GM11168 (cell line): Measurements from ENCODE around the gene OTUB2.

Source experiments
- in situ Hi-C: fragments of 300-500 bp; cut with MboI; formaldehyde crosslinking; loops from one replicate; pipeline ENCODE4 v1.12.0; 2022; ENCODE audit warnings: low sequenced_read_pairs; ENCODE audit not compliant: unreplicated experiment

OTUB2 gene

DNA sequence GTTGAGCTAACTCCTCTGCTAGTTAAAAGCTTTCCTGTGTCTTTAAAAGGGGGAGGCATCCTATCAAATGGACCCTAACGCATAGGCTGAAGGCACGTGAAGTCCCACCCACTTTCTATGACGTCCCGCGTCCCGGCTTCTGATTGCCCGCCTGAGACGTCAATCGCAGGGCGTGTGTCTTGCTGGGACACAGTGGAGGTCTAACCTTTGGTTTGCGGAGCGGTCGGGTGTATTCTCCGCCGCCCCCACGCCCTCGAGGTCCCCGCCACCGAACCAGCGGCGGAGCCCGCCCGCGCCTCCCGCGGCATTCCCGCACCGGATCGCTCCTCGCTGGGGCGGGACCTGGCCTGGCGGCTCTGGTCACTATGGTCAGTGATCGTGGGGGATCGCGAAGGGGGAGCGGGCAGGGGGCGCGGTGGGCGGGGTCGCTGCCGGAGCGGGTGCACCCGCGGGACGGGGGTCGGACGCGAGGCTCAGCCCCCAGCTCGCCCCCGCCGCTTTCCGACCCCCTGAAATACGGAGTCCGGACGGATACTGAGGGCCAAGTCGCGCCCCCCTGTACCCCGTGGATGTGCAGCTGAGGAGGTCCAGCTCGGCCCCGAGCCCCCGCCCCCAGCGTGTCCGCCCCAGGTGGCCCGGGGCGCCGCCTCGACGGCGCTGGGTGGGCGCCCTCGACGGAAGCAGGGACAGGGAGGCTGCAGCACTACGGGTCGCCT, at the start of gene OTUB2:
Gene OTUB2, plus strand, starts transcription at position 168 of the 716 bp plus-strand sequence. Its CDS starts 198 bp downstream, at position 366.
- in situ Hi-C loops, result no loop called here

DNA sequence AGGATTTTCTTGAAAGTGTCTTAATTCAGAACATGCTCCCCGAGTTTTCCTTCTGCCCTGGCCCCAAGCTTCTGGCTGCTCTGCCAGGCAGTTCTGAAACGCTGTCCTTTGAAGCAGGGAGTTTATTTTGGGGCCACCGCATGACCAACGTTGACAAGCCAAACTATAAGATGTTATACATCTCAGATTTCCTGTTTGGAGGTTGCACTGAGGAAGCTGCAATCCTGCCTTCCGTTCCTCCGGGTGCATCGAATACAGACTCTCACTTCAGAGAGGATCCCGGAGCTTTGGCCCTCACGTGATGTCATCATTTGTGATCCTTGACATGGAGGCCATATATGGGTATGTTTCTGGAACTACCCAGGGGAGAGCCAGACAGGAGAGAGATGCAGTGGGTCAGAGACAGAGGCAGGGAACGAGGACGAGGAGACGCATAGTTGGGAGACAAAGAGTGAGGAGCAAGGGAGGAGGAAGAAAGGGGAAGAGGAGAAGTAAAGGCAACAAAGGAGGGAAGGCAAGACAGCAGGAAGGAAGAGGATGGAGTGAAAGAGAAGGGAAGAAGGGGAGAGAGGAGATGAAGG, 49.6 kb upstream of the OTUB2 start, which contains the start of gene ASB2:
Gene ASB2, minus strand, starts transcription at position 94 of the 581 bp plus-strand sequence. CDS start 12,031 bp downstream, outside the sequence.
- in situ Hi-C loops, result no loop called here

DNA sequence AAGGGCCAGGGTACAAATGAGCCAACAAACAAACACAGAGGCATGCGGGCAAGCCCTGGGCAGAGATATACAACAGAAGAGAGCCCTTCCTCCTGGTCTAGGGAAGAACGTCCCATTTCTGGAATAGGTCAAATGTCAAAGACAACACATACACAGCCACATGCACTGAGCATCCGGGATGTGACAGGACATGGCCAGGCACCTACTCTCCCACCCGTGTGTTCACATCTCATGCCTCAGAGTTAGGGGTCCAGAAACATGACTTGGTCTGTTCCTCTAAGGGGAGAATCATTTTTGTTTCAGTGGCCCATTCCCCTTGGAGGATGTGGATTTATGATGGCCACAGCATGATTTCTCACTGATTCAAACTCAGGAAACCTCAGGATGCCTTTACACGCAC, 49.0 kb upstream of the OTUB2 start:
- in situ Hi-C loops, result no loop called here

DNA sequence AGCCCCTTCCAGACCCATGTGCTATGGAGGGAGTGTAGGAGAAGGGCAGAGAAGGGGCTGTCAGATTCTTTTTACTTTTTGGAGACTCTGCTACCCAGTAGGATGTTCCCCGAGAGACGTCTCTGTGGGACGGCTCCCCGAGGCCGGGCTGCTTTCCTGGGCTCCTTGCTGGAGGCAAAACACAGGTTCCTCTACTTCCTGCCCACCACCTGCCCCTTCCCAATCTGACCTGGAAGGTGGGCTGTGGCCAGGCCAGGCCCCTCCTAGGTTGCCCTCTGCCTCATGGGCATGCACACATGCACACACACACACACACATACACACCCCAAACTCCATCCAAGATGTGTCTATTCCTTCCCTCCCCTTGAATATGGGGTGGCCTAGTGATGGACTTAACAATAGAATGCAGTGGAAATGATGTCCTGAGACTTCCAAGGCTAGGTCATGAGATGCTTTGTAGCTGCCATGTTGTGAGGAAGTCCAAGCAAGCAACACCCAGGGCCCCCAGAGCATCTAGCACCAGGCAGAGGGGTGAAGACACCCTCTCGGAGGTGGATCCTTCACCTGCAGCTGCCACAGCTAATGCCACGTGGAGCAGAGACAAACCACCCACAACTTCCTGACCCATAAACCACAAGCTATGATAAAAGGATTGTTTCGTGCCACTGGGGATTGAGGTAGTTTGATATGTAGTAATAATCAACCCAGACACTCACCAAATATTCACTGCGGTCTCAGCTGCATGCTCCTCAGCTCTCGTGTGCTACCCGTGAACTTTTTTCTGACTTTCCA, 48.2 kb upstream of the OTUB2 start:
- in situ Hi-C loops, result no loop called here

DNA sequence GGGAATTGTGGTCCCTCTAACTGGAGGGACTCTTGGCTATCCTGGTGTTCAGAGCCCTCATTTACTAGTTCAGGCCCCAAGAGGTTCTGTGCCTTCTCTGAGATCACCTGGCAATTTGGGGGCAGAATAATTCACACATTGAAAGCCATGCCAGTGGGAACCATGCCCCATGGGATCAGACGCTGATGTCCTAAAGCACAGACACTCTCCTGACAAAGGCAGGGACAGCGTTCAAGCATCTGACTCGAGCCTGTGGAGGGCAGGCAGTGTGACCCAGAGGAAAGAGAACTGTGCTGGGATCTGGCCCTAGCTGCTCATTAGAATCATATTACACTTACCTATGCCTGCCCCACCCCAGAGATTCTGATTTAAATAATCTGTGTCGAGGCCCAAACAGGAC, 47.4 kb upstream of the OTUB2 start:
- in situ Hi-C loops, result no loop called here

DNA sequence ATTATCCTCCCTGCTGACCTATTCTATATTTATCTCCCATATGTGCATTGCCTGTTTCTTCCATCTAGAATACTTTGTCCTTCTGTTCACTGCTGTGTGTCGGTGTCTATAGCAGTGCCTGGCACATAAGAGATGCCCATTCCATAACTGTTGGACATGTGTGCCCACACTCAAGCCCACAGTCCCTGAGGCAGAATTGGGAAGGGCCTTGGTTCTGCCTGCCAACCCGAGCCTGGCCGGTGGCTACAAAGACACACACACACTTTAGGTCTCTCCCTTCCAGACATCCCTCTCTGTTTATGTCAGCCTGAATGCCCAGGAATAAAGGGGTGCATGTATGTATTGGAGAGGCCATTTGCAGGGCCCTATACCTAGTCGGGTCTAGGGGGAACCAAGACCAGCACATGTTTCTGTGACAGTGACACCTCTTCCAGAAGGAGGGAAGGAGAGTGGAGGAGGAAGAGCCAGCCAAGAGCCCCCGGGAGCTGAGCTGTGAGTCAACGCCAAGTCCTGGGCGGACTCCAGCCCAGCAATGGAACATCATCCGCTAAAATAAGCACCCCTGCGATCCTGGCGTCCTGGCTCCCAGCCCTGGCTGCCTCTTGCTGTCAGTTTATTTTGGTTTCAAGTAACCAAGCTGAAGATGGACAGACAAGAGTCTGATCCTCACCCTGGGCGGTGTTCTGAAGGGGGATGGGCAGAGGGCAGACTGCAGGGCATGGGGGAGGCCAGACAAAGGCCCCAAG, 45.5 kb upstream of the OTUB2 start:
- in situ Hi-C loops, result no loop called here

DNA sequence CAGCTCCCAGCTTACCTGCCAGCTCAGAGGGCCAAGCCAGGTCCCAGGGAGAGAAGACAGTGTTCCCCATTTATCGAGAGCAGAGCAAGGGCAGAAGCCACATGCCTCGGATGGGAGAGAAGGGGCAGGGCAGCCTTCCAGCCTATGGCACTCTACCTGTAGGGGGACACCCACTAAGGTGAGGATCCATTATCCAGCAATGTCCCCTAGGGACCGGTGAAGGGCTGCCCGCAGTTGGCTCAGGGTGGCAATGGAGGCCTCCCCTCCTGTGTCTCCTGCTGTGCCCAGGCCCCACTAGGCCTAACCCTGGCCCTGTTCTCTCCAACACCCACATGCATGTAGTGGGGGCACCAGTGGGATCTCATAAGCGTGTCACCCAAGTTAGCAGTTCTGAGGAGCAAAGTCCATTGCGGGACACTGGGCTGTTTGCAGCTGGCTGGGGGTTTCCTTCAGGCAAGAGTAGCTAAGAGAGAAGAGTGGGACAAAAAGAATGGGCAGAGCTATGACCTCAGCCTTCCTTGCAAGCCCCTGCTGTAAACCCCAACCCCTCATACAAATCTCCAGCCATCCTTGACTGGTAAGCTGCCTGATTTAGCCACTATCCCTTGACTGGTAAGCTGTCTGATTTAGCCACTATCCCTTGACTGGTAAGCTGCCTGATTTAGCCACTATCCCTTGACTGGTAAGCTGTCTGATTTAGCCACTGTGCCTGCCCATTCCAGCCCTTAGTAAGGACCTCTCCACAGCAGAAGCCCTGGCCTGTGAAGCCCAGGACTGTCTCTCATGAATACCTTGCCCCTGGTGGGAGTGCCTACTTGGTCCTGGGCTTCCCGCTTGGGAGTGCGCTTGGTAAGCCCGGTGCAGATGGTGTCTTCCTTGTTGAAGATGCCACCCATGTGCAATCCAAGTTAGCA, 44.6 kb upstream of the OTUB2 start:
- in situ Hi-C loops, result no loop called here

DNA sequence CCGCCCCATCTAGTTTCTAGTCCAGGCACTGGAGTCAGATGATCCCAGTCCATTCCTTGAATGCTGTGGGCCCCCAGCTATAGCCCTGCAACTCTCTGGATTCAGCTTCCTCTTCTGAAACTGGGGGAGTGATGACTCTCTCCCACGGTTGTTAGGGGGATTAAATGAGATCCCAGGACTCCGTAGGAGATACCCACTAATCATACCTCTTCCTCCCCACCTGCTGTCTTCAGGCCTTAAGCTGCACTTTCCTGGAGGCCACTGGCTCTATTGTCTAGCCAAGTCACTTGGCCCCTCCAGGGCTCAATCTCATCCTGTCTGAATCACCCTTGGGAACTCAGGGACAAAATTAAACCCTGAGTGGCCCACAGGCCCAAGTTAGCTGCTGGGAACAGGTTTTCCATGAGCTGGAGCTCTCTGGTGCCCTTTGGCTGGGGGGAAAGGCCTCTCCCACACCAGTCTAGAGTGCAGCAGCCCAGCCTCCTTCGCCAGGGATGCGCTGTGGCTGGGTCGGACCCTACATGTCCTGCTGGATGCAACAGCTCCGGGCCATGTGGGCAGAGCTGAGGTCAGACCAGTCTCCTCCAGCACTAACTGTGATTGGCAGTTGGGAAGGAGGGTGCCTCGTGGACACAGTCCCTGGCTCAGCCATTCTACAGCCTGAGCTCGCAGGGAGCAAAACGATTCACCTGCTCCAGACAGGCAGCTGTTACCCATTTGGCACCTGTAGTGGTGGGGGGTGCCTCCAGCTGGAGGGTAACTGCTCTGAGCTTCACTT, 43.7 kb upstream of the OTUB2 start:
- in situ Hi-C loops, result no loop called here

DNA sequence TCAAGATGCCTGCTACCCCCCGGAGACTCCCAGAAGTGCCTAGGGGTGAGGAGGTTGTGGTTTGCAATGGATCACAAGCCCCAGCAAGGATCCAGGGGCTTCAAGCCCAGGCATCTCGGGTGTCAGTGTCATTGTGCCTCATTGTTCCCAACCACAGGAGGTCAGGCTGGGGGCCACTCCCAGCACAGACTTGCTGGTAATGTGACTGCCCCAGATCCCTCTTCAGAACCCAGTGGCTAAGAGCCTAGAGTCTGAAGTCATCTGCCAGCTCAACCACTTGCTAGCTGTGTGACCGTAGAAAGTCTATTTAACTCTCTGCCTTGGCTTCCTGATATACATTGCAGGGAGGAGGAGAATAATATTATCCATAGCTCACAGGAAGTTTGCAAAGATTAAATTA, 42.1 kb upstream of the OTUB2 start:
- in situ Hi-C loops, result no loop called here

DNA sequence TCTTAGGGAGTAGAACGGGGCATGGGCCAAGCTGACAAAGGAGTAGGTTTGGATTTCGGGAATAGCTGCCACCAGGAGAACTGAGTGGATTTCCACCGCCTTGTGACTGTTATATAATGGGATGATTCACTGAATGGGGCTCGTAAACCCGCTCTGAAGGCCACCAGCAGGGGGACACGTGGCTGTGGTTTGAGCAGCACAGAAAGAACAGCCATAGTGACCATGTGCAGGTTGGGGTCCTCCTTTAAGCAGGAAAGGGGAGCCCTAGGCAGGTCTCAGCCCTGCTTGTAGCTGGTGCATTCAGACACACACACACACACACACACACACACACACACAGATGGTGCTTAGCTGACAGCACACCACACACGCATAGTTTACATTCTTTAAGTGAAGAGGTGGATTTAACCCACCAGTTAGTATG, 41.1 kb upstream of the OTUB2 start:
- in situ Hi-C loops, result no loop called here

DNA sequence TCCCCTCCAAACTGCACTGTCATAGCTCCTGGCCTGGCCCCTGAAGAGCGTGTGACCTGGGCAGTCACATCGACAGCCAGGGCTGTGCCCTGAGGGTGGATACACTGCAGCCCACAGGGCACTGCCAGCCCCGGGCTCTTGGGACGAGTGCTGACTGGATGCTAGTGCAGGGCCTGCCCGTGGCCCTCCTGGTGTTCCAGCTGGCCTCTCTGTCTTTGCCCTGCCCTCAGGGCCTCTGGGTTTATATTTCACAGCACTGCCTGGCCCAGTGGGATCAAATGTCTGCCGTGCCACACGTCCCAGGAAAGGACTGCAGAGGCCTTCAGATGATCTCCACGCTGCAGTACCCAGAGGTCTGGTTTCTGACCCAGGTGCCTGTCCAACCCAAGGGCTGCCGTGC, 39.2 kb upstream of the OTUB2 start:
- in situ Hi-C loops, result no loop called here

DNA sequence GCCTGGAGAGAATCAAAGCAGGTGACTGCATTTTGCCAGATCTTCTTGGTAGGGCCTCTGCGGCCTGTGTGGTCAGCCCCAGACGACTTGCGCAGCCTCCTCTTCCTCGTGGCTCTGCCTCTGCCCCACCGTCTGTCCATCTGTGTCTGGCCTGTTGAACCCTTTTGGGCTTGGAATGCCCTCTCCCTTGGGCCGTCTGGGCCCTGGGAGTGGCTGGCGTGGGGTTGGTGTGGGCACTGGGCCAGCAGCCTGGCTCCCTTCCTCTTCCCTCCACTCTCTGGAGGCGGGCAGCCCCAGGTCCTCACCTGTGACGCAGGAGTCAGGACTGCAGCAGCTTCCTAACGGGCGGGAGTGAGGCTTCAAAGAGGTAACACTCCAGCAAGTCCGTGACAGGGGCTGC, 38.8 kb upstream of the OTUB2 start:
- in situ Hi-C loops, result no loop called here

DNA sequence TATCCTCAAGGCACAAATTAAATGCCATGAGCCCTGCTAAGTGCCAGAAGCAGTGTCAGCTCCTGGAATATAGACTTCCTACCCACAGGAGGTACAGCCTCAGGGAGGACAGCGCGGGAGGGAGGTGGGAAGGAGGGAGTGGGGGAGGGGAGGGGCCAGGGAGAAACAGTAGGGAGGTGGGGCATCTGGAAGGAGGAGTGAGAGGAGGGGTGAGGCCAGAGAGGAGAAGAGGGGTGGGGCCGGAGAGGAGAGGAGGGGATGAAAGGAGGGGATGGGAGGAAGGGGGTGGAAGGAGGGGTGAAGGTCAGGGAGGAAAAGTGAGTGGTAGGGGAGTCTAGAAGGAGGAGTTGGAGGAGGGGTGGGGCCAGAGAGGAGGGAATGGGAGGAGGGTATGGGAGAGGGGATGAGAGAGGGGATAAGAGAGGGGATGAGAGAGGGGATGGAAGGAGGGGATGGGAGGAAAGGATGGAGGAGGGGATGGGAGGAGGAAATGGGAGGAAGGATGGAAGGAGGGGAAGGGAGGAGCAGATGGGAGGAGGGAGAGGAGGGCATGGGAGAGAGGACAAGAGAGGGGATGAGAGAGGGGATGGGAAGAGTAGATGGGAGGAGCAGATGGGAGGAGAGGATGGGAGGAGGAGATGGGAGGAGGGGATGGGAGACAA, 38.2 kb upstream of the OTUB2 start:
- in situ Hi-C loops, result no loop called here

DNA sequence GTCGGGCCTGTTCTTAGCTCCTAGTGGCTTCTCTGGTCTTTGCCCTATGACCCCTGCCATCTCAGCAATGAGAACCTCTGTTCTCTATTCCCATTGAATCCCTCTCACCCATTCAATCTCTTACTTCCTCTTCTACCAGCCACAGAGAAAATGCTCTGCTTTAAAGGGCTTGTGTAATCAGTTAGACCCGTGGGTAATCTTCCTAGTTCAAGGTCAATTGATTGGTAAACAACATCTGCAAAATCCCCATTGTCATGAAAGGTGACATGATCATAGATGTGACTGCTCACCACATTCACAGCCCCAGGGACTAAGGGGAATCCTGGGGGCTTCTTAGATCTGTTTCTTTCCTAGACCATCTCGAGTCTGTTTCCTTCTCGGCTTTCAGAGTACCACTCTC, 36.2 kb upstream of the OTUB2 start:
- in situ Hi-C loops, result no loop called here

DNA sequence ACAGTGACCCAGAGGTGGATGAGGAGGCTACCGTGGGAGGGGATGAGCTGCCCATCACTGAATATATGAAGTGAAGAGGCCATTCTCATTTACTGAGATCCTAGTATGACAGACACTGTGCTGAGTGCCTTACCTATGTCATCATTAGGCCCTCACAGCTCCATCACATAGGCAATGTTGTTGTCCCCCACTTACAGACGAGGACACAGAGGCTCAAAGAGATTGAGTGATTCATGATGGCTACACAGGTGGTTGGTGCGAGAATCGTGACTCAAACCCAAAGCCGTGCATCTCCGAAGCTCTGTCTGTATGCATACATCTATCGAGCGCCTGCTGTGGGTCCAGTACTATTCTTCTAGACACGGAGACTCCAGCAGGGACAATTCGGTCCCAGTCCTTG, 34.9 kb upstream of the OTUB2 start:
- in situ Hi-C loops, result no loop called here

DNA sequence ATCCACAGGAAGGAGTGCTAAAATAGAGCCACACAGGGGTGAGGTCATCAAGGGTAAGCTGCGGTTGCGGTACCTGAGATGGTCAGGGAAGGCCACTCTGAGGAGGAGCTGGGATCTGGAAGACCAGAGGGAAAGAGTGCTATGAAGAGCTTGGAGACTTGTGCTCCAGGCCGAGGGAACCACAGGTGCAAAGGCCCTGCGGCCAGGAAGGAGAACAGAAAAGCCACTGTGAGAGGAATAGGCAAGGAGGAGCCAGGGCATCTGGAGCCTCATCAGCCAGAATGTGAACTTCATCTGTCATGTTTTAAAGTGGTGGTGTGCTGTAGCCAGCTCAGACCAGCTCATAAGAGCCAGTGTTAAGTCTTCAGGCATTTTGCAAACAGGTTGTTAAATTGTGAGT, 34.5 kb upstream of the OTUB2 start:
- in situ Hi-C loops, result no loop called here

DNA sequence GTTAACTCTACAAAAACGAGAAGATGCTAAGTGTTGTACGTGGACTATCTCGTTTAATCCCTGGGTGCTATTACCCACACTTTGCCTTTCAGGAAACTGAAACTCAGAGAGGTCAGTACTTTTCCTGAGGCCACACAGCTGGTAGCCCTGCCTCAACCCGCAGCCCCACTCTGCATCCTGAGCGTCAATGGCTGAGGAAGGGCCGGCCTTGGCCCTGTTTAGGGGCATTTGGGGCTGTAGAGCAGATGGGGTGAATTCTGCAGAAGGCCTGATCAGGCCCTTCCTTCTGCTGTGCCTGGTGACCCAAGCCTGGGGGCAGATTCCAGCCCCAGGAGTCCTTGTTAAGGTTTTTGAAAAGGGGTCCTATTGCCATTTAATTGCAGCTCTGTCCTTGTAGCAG, 32.8 kb upstream of the OTUB2 start:
- in situ Hi-C loops, result no loop called here

DNA sequence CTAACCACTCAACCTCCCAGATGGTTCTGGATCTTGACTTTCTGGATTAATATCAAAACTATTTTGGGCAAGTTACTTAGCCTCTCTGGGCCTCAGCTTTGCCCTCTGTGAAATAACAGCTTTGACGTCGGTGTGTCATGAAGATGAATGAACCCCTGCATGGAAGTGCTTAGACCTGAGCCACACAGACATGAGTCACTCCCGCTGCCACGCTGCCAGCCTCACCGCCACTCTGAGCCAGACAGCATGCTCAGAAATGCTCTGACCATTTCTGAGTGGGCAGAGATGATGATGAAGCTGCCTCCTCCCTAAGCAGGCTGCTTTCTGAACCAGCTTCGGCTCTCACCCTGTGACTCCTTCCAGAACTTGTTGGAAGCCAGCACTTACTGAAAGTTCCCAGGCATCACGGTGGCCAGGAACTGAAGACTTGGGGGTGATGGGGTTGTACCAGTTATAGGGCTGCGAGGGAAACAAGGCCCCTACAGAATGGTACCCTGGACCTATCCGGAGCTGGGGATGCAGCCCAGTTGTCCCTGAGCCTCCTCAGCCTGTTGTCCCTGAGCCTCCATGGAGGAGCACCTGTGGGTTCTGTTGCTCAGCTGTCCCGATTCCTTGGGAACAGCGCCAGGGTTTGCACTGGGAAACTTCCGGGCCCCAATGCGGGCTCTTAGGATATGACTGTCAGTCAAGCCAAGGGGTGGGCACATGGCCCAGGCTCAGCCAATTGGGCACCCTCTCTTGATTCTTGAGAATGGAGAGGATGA, 31.0 kb upstream of the OTUB2 start:
- in situ Hi-C loops, result no loop called here
